ENCODE measurements around the gene CRIP1.

Gene CRIP1

DNA sequence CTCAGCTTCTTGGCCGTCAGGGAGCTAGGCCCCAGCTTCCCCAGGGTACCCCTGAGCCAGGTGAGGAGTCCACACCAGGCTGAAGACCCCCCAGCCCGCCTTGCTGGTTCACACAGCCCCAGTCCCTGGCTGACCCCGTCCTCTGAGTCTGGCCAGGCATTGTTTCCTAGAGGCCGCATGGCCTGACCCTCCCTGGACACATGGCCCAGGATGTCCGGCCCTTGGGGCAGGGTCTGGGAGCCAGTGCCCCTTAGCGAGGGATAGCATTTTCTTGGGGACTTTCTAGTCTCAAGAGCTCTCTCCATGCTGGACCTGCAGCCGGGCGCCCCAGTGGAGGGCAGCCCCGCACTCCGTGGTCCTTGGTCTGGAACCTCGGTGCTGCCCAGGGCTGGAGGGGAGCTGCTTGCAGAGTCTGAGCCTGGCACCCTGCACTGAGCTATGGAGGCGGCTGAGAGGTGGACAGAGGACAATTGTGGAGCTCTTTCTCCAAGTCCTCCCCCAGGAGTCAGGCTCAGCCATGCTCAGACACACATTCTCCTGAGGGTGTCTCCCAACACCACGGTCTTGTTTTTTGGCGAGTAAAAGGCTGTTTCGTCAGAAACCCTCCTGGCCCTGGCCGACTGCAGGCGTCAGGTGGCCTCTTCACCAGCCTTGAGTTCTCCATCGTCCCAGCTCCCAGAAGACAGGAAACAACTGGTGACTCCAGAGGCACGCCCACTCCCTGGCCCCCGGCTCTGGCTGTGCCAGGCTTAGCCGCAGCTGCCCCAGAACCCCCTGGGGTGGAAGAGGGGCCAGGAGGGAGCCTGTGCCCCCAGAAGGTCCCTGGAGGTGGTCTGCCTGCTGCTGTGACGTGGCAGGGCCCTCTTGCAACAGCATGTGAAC lies 29.7 kb upstream of the CRIP1 start:
- no peak overlapping the region for H3K4me3 ChIP-seq (ENCODE audit: low read depth, low read length)
- DNase-seq (ENCODE audit: low read depth, low spot score): no peak
- TF ChIP-seq, protein P1, sequence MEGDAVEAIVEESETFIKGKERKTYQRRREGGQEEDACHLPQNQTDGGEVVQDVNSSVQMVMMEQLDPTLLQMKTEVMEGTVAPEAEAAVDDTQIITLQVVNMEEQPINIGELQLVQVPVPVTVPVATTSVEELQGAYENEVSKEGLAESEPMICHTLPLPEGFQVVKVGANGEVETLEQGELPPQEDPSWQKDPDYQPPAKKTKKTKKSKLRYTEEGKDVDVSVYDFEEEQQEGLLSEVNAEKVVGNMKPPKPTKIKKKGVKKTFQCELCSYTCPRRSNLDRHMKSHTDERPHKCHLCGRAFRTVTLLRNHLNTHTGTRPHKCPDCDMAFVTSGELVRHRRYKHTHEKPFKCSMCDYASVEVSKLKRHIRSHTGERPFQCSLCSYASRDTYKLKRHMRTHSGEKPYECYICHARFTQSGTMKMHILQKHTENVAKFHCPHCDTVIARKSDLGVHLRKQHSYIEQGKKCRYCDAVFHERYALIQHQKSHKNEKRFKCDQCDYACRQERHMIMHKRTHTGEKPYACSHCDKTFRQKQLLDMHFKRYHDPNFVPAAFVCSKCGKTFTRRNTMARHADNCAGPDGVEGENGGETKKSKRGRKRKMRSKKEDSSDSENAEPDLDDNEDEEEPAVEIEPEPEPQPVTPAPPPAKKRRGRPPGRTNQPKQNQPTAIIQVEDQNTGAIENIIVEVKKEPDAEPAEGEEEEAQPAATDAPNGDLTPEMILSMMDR (IDR thresholded peaks at IDR 0.05; ENCODE audit: low read depth, low read length): no peak
- in situ Hi-C loops (cut with HindIII; ENCODE audit: low sequenced_read_pairs): no loop called here

DNA sequence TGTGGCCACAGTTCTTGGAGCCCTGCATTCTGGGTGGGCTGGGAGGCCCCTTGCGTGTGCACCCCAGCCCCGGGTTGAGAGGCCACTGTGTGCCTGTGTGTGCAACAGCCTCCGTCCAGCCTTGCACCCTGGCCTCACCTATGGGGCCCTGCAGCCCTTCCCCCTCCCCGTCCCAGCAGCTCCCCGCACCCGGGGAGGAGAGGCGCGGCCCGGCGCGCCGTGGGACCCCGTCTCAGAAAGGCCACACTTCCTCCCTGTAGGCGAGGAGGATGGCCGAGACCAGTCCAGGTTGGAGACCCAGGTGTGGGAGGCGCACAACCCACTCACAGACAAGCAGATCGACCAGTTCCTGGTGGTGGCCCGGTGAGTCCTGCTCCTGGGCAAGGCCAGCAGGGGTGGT lies 28.7 kb upstream of the CRIP1 start:
- DNase-seq (ENCODE audit: low read depth, low spot score): no peak
- no peak overlapping the region for H3K4me3 ChIP-seq (ENCODE audit: low read depth, low read length)
- TF ChIP-seq, protein P1 (IDR thresholded peaks at IDR 0.05; ENCODE audit: low read depth, low read length): no peak
- in situ Hi-C loops (cut with HindIII; ENCODE audit: low sequenced_read_pairs): no loop called here

DNA sequence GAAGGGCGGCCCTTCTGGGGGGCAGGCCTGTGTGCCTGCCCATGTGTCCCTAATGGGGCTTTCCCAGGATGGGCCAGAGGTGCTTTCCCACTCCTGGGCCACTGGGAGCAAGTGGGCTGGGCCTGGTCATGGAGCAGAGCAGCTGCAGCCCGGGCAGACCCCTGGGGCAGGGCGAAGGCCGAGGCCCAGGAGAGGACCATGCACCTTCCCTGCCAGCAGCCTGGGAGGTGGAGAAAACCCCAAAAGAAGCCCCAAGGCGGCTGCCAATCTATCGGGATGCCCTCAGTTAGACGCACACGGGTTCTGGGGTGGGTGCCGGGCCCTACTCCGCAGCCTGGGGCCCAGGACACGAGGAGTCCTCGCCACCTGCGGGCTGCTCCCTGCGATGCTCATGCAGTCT lies 28.1 kb upstream of the CRIP1 start:
- no peak overlapping the region for H3K4me3 ChIP-seq (ENCODE audit: low read depth, low read length)
- in situ Hi-C loops (cut with HindIII; ENCODE audit: low sequenced_read_pairs): no loop called here
- DNase-seq (ENCODE audit: low read depth, low spot score): no peak
- TF ChIP-seq, protein P1 (IDR thresholded peaks at IDR 0.05; ENCODE audit: low read depth, low read length): no peak

DNA sequence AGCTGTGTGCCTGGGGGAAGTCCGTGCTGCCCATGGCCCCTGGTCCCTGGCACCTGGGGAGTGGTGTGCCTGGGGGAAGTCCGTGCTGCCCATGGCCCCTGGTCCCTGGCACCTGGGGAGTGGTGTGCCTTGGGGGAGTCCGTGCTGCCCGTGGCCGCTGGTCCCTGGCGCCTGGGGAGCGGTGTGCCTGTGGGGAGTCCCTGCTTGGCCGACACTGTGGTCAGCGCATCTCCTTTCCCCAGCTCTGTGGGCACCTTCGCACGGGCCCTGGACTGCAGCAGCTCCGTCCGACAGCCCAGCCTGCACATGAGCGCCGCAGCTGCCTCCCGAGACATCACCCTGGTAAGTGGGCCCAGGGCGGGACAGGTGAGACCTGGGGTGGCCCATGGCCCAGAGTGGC lies 26.6 kb upstream of the CRIP1 start:
- no peak overlapping the region for H3K4me3 ChIP-seq (ENCODE audit: low read depth, low read length)
- no peak for DNase-seq (ENCODE audit: low read depth, low spot score)
- in situ Hi-C loops (cut with HindIII; ENCODE audit: low sequenced_read_pairs): no loop called here
- TF ChIP-seq, protein P1 (IDR thresholded peaks at IDR 0.05; ENCODE audit: low read depth, low read length): no peak

DNA sequence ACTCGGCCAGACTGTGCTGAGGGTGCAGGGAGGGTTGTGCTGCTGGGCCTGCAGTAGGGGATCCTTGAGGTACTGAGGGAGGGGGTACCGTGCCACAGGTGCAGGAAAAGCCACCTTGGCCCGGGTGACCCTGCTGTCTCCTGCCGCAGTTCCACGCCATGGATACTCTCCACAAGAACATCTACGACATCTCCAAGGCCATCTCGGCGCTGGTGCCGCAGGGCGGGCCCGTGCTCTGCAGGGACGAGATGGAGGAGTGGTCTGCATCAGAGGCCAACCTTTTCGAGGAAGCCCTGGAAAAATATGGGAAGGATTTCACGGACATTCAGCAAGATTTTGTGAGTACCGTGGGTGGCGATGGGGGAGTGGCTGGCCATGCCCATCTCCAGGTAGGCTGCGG lies 26.1 kb upstream of the CRIP1 start:
- DNase-seq (ENCODE audit: low read depth, low spot score): no peak
- in situ Hi-C loops (cut with HindIII; ENCODE audit: low sequenced_read_pairs): no loop called here
- TF ChIP-seq, protein P1 (IDR thresholded peaks at IDR 0.05; ENCODE audit: low read depth, low read length): no peak
- no peak overlapping the region for H3K4me3 ChIP-seq (ENCODE audit: low read depth, low read length)

DNA sequence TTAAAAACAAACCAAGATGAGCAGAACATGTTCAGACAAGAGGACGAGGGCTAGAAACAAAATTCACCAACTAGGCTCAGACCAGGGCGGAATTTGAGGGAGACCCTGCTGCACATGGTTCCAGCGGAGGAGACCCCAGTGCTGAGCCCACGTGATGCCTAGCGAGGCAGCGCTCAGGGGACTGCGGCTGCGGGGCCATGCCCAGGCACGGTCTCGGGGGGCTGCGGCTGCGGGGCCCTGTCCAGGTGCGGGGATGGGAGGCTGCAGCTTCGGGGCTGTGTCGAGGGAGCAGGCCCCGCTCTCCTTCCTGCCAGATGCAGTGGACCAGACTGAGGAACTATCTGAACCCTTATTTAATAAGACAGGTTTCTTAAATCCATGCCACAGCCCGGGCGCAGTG lies 24.8 kb upstream of the CRIP1 start:
- no peak for DNase-seq (ENCODE audit: low read depth, low spot score)
- in situ Hi-C loops (cut with HindIII; ENCODE audit: low sequenced_read_pairs): no loop called here
- H3K4me3 ChIP-seq (ENCODE audit: low read depth, low read length): no peak overlapping the region
- TF ChIP-seq, protein P1 (IDR thresholded peaks at IDR 0.05; ENCODE audit: low read depth, low read length): no peak
